ENCODE measurements around the gene UGT1A8.

- TF ChIP-seq EZH2 (IDR thresholded peaks at IDR 0.05), result no peak
- no peak for TF ChIP-seq POLR2AphosphoS5 (IDR thresholded peaks at IDR 0.05; ENCODE audit: borderline replicate concordance, low read depth, low read length)
- TF ChIP-seq FOXP2 (optimal IDR thresholded peaks at IDR 0.05; ENCODE audit: control extremely low read depth, extremely low read length, insufficient read depth), result no peak
Observed at GRCh38 chr2:233766416-233766815, 149.0 kb downstream of the UGT1A8 start.

All from SK-N-MC (cell line).